H1 (cell line): ENCODE results near the gene CD151. TPM values are rescaled to one million over a fixed set of nuclear protein-coding genes. Genes with fewer than 3 reads are reported as not detected.
A peak's percentile ranks its signal among the peaks of the same experiment; 100 is the strongest.

Source experiments
- BACH1 ChIP-seq: IDR thresholded peaks from 2 replicates; pipeline ENCODE4 v1.6.1; 2012; ENCODE audit warnings: low read length, improper control_type of control experiment
- BRCA1 ChIP-seq: IDR thresholded peaks from 2 replicates; pipeline ENCODE4 v1.6.1; 2012; ENCODE audit warnings: low read depth, low read length, improper control_type of control experiment
- CEBPB ChIP-seq: IDR thresholded peaks from 2 replicates; pipeline ENCODE4 v1.6.1; 2012; ENCODE audit warnings: low read depth, low read length
- CHD1 ChIP-seq: IDR thresholded peaks from 2 replicates; pipeline ENCODE4 v1.6.1; 2012; ENCODE audit warnings: low read depth, low read length, improper control_type of control experiment
- CHD2 ChIP-seq: IDR thresholded peaks from 2 replicates; pipeline ENCODE4 v1.6.1; 2012; ENCODE audit warnings: low read length, improper control_type of control experiment
- CREB1 ChIP-seq: IDR thresholded peaks from 2 replicates; pipeline ENCODE4 v1.6.1; 2012; ENCODE audit warnings: inconsistent platforms
- EGR1 ChIP-seq: IDR thresholded peaks from 2 replicates; pipeline ENCODE4 v1.6.1; 2011; ENCODE audit warnings: low read depth, low read length, borderline replicate concordance
- HDAC2 ChIP-seq, 2 experiments: fragments of 300-600 bp in 1 of 2; sonication (generic) in 1 of 2; IDR thresholded peaks; 2 replicates each; pipeline ENCODE4 v1.6.1; 2011 to 2012; ENCODE audit warnings: low read depth in 2 of 2, low read length in 2 of 2, mild to moderate bottlenecking in 2 of 2, moderate library complexity in 2 of 2, borderline replicate concordance in 1 of 2, inconsistent platforms in 1 of 2
- JUND ChIP-seq: IDR thresholded peaks from 2 replicates; pipeline ENCODE4 v1.6.1; 2011; ENCODE audit warnings: mild to moderate bottlenecking, improper control_type of control experiment, low read length
- POLR2AphosphoS5 ChIP-seq: IDR thresholded peaks from 2 replicates; pipeline ENCODE4 v1.6.1; 2011; ENCODE audit warnings: low read depth, low read length
- RBBP5 ChIP-seq: IDR thresholded peaks from 2 replicates; pipeline ENCODE4 v1.7.1; 2012; ENCODE audit warnings: low read depth, mild to moderate bottlenecking, inconsistent platforms, low read length, moderate library complexity, borderline replicate concordance
- SIN3A ChIP-seq, 2 experiments: IDR thresholded peaks in 1 of 2; conservative IDR thresholded peaks in 1 of 2; 2 replicates each; pipeline ENCODE4 v1.6.1; 2011 to 2012; ENCODE audit warnings: low read length in 2 of 2, improper control_type of control experiment in 1 of 2, low read depth in 1 of 2, mild to moderate bottlenecking in 1 of 2
- TAF1 ChIP-seq: IDR thresholded peaks from 2 replicates; pipeline ENCODE4 v1.6.1; 2011; ENCODE audit warnings: mild to moderate bottlenecking, low read depth, low read length
- TAF7 ChIP-seq: optimal IDR thresholded peaks from 2 replicates; pipeline ENCODE3; 2011; ENCODE audit warnings: low read depth, mild to moderate bottlenecking, inconsistent platforms, low read length, moderate library complexity, borderline replicate concordance
- TBP ChIP-seq: IDR thresholded peaks from 2 replicates; pipeline ENCODE4 v1.6.1; 2011; ENCODE audit warnings: low read depth, low read length, improper control_type of control experiment
- TCF12 ChIP-seq: IDR thresholded peaks from 2 replicates; pipeline ENCODE4 v1.6.1; 2011; ENCODE audit warnings: low read depth, mild to moderate bottlenecking, low read length
- TEAD4 ChIP-seq: IDR thresholded peaks from 2 replicates; pipeline ENCODE4 v1.6.1; 2012; ENCODE audit warnings: low read depth, low read length, inconsistent platforms, mixed read lengths
- polyA plus RNA-seq, 7 experiments: library from polyadenylated mRNA; depleted of rRNA in 3 of 7; stranded (reverse) in 5 of 7; unstranded in 2 of 7; fragments of >200 nt in 5 of 7; fragments of 200-250 nt in 2 of 7; gene quantifications; 1 replicate in 5 of 7; 2 replicates in 1 of 7; 4 replicates in 1 of 7; pipeline versions ENCODE4 v1.2.1 to v1.2.3, GENCODE V29; 2011 to 2013; ENCODE audit warnings: missing spikeins in 2 of 7, mixed read lengths in 2 of 7
- total RNA-seq: library from RNA; stranded (reverse); fragmentation: NEBNext Ultra II Directional; extraction: Animal tissue kit (Norgen Biotek cat#: 25700); gene quantifications from 2 replicates; pipeline ENCODE4 v1.2.1, GENCODE V29; 2021
- TF ChIP-seq, protein P1 (sequence below): IDR thresholded peaks from 2 replicates; pipeline ENCODE4 v1.6.1; 2012; ENCODE audit warnings: inconsistent platforms
- TF ChIP-seq, protein P2 (sequence below): IDR thresholded peaks from 2 replicates; pipeline ENCODE4 v1.6.1; 2012; ENCODE audit warnings: inconsistent platforms
- TF ChIP-seq, protein P3 (sequence below): IDR thresholded peaks from 2 replicates; pipeline ENCODE4 v1.6.1; 2011; ENCODE audit warnings: low read length, improper control_type of control experiment
- TF ChIP-seq, protein P4 (sequence below): IDR thresholded peaks from 2 replicates; pipeline ENCODE4 v1.6.1; 2012; ENCODE audit warnings: low read length, inconsistent platforms

CD151 gene
- total and polyA plus RNA-seq, 2 of the 8 experiments (the other 6 are each of a cell fraction or from before 2014, with no cell fraction given), result 101 to 212 TPM

DNA sequence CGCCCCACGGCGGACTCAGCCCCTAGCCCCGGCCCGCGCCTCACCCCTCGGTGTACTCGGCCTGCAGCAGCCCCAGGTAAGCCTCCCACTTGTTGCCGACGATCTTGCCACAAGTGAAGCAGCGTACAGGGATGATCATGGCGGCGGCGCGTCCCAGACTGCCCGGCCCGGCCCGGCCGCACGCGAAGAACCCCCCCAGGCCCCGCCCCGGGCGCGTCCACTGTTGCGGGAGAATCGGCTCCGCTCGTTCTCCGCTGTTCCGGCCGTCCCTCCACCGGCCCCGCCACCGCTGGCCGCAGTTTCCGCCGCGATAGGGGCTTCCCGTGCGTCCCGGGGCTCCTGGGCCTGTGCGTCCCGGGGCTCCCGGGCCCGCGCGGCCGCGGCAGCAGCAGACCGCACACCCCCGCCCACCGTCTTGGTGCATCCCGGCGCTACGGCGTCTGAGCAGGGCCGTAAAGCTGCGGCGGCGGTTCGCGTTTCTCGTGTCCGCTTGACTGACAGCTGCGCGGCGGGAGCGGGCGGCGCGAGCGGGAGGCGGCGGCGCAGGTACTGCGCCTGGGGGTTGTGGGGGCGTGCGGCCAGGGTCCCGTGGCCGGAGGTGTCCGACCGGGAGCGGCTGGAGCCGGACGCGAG lies 9.7 kb downstream of the CD151 start, which contains the start of the genes POLR2L and TSPAN4 (continued):
- TF ChIP-seq RBBP5, result 0 out of 2 replicates have a peak, but pooled peaks have one; percentile 19
- peak; percentile 51; the same call in 1 of the 2 replicates for TF ChIP-seq BRCA1
- TF ChIP-seq POLR2AphosphoS5, result peak; percentile 99
- TF ChIP-seq TBP, result peak; percentile 95
- peak; percentile 77; the same call in 1 of the 2 replicates for TF ChIP-seq EGR1
- no peak for TF ChIP-seq BACH1
- TF ChIP-seq CREB1, result peak; percentile 61; the same call in 1 of the 2 replicates
- no peak for TF ChIP-seq TEAD4
- TF ChIP-seq, protein P1, sequence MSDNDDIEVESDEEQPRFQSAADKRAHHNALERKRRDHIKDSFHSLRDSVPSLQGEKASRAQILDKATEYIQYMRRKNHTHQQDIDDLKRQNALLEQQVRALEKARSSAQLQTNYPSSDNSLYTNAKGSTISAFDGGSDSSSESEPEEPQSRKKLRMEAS, result peak; percentile 92
- peak; percentile 99 for TF ChIP-seq TAF1
- TF ChIP-seq CHD1, result peak; percentile 93
- 0 out of 2 replicates have a peak, but pooled peaks have one; percentile 20 for TF ChIP-seq CHD2
- TF ChIP-seq, protein P2, sequence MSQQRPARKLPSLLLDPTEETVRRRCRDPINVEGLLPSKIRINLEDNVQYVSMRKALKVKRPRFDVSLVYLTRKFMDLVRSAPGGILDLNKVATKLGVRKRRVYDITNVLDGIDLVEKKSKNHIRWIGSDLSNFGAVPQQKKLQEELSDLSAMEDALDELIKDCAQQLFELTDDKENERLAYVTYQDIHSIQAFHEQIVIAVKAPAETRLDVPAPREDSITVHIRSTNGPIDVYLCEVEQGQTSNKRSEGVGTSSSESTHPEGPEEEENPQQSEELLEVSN, result no peak
- TF ChIP-seq JUND, result peak; percentile 95
- TF ChIP-seq HDAC2 (IDR thresholded peaks at IDR 0.05; ENCODE audit: borderline replicate concordance in 1 of 2, low read depth in 2 of 2, low read length in 2 of 2), result 0 out of 4 replicates have a peak, but pooled peaks of 1 of the 2 experiments have one; percentile 41
- TF ChIP-seq TAF7, result peak; percentile 95
- peak; percentile 91 to 94 for TF ChIP-seq SIN3A (conservative IDR thresholded peaks at IDR 0.05 in 1 of 2, IDR thresholded peaks at IDR 0.05 in 1 of 2; ENCODE audit: low read depth in 1 of 2, low read length in 2 of 2)
- TF ChIP-seq TCF12, result 0 out of 2 replicates have a peak, but pooled peaks have one; percentile 10
- TF ChIP-seq CEBPB, result 0 out of 2 replicates have a peak, but pooled peaks have one; percentile 19
- TF ChIP-seq, protein P3, sequence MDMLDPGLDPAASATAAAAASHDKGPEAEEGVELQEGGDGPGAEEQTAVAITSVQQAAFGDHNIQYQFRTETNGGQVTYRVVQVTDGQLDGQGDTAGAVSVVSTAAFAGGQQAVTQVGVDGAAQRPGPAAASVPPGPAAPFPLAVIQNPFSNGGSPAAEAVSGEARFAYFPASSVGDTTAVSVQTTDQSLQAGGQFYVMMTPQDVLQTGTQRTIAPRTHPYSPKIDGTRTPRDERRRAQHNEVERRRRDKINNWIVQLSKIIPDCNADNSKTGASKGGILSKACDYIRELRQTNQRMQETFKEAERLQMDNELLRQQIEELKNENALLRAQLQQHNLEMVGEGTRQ, result no peak
- TF ChIP-seq, protein P4, sequence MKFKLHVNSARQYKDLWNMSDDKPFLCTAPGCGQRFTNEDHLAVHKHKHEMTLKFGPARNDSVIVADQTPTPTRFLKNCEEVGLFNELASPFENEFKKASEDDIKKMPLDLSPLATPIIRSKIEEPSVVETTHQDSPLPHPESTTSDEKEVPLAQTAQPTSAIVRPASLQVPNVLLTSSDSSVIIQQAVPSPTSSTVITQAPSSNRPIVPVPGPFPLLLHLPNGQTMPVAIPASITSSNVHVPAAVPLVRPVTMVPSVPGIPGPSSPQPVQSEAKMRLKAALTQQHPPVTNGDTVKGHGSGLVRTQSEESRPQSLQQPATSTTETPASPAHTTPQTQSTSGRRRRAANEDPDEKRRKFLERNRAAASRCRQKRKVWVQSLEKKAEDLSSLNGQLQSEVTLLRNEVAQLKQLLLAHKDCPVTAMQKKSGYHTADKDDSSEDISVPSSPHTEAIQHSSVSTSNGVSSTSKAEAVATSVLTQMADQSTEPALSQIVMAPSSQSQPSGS, result no peak
